Mucosa of rectum (tissue), 2 donors: ENCODE measurements around the gene ATP10B.

Source experiments
- H3K27ac ChIP-seq, 2 donors: one replicate each; pipeline ENCODE4 v1.7.0; 2013; ENCODE audit warnings: inconsistent platforms in 2 of 2, low read depth in 2 of 2, low read length in 2 of 2
- H3K27me3 ChIP-seq, 2 donors: one replicate each; pipeline ENCODE4 v1.7.0; 2013; ENCODE audit warnings: low read length in 2 of 2; ENCODE audit not compliant: control insufficient read depth in 2 of 2, insufficient read depth in 2 of 2
- H3K36me3 ChIP-seq, 2 donors: one replicate each; pipeline ENCODE4 v1.7.0; 2013; ENCODE audit warnings: low read length in 2 of 2; ENCODE audit not compliant: control insufficient read depth in 2 of 2, insufficient read depth in 2 of 2
- H3K4me1 ChIP-seq, 2 donors: one replicate each; pipeline ENCODE4 v1.7.0; 2013; ENCODE audit warnings: low read length in 2 of 2, mild to moderate bottlenecking in 1 of 2; ENCODE audit not compliant: control insufficient read depth in 2 of 2, insufficient read depth in 2 of 2
- H3K4me3 ChIP-seq, 2 donors: one replicate each; pipeline ENCODE4 v1.7.0; 2013; ENCODE audit warnings: low read length in 2 of 2
- H3K9ac ChIP-seq, 2 donors: one replicate each; pipeline ENCODE4 v1.7.0; 2013; ENCODE audit warnings: low read length in 2 of 2, low read depth in 1 of 2, mild to moderate bottlenecking in 1 of 2
- H3K9me3 ChIP-seq, 2 donors: one replicate each; pipeline ENCODE4 v1.7.0; 2013; ENCODE audit warnings: low read length in 2 of 2; ENCODE audit not compliant: control insufficient read depth in 2 of 2
- donor health status: healthy.
- donor health status: Normal muscosa, but diverticular disease.

Gene ATP10B

GRCh38 chr5:160525471-160526261, 326.3 kb downstream of the ATP10B start:
- no peaks in the 10 kb centered on the region for H3K36me3 ChIP-seq
- H3K27ac ChIP-seq: no peak overlapping the region
- no peak overlapping the region for H3K4me3 ChIP-seq
- no peaks in the 10 kb centered on the region for H3K4me1 ChIP-seq
- no peaks in the 10 kb centered on the region for H3K27me3 ChIP-seq
- no peaks in the 10 kb centered on the region for H3K9me3 ChIP-seq
- no peak overlapping the region for H3K9ac ChIP-seq

- Histone ChIP-seq H3K9me3 (no peaks in the 10 kb centered on the region), H3K36me3 (no peaks in the 10 kb centered on the region), H3K9ac (no peak overlapping the region), H3K27ac (no peak overlapping the region), H3K4me1 (no peaks in the 10 kb centered on the region), H3K27me3 (no peaks in the 10 kb centered on the region), H3K4me3 (no peak overlapping the region)
These were observed 327.2 kb downstream of the ATP10B start for GRCh38 chr5:160524827-160525226.

GRCh38 chr5:160523502-160524163, 328.4 kb downstream of the ATP10B start:
- no peak overlapping the region for H3K4me3 ChIP-seq
- no peak overlapping the region for H3K9ac ChIP-seq
- no peak overlapping the region for H3K27ac ChIP-seq
- no peaks in the 10 kb centered on the region for H3K27me3 ChIP-seq
- H3K4me1 ChIP-seq: no peaks in the 10 kb centered on the region
- H3K36me3 ChIP-seq: no peaks in the 10 kb centered on the region
- no peaks in the 10 kb centered on the region for H3K9me3 ChIP-seq

- no peaks in the 10 kb centered on the region for H3K9me3 ChIP-seq
- H3K9ac ChIP-seq: no peak overlapping the region
These were observed 330.7 kb downstream of the ATP10B start for GRCh38 chr5:160521392-160521663.

GRCh38 chr5:160520609-160521391, 331.2 kb downstream of the ATP10B start:
- Histone ChIP-seq H3K27me3 (no peaks in the 10 kb centered on the region), H3K4me3 (no peak overlapping the region), H3K9ac (no peak overlapping the region), H3K9me3 (no peaks in the 10 kb centered on the region), H3K27ac (no peak overlapping the region), H3K4me1 (no peaks in the 10 kb centered on the region), H3K36me3 (no peaks in the 10 kb centered on the region)

More at GRCh38 chr5:160521392-160521663, 330.7 kb downstream of the ATP10B start:
- no peak overlapping the region for H3K27ac ChIP-seq
- H3K4me3 ChIP-seq: no peak overlapping the region
- H3K36me3 ChIP-seq: no peaks in the 10 kb centered on the region
- H3K27me3 ChIP-seq: no peaks in the 10 kb centered on the region
- H3K4me1 ChIP-seq: no peaks in the 10 kb centered on the region

GRCh38 chr5:160516696-160517530, 335.1 kb downstream of the ATP10B start:
- Histone ChIP-seq H3K36me3 (no peaks in the 10 kb centered on the region), H3K4me3 (no peak overlapping the region), H3K27me3 (no peaks in the 10 kb centered on the region), H3K9me3 (no peaks in the 10 kb centered on the region), H3K4me1 (no peaks in the 10 kb centered on the region), H3K27ac (no peak overlapping the region), H3K9ac (no peak overlapping the region)

- no peaks in the 10 kb centered on the region for H3K36me3 ChIP-seq
- H3K9ac ChIP-seq: no peak overlapping the region
These were observed 337.1 kb downstream of the ATP10B start for GRCh38 chr5:160514866-160515265.

GRCh38 chr5:160514191-160514590, 337.8 kb downstream of the ATP10B start:
- Histone ChIP-seq H3K4me1 (no peaks in the 10 kb centered on the region), H3K4me3 (no peak overlapping the region), H3K36me3 (no peaks in the 10 kb centered on the region), H3K27me3 (no peaks in the 10 kb centered on the region), H3K9ac (no peak overlapping the region), H3K27ac (no peak overlapping the region), H3K9me3 (no peaks in the 10 kb centered on the region)

More at GRCh38 chr5:160514866-160515265, 337.1 kb downstream of the ATP10B start:
- Histone ChIP-seq H3K4me3 (no peak overlapping the region), H3K27me3 (no peaks in the 10 kb centered on the region), H3K27ac (no peak overlapping the region), H3K4me1 (no peaks in the 10 kb centered on the region), H3K9me3 (no peaks in the 10 kb centered on the region)

- no peak overlapping the region for H3K27ac ChIP-seq
- no peaks in the 10 kb centered on the region for H3K4me1 ChIP-seq
- H3K9ac ChIP-seq: no peak overlapping the region
- H3K27me3 ChIP-seq: no peaks in the 10 kb centered on the region
- no peaks in the 10 kb centered on the region for H3K9me3 ChIP-seq
- no peaks in the 10 kb centered on the region for H3K36me3 ChIP-seq
- H3K4me3 ChIP-seq: no peak overlapping the region
These were observed 338.5 kb downstream of the ATP10B start for GRCh38 chr5:160513485-160513884.
